Measurements from ENCODE around the gene LEP. TPM values are rescaled to one million over a fixed set of nuclear protein-coding genes. Genes with fewer than 3 reads are reported as not detected.

LEP gene
- total RNA-seq, 1 experiment from 2014 or later, result not detected

- Histone ChIP-seq H3K27ac (ENCODE audit: low read length) (no peak overlapping the region), H4K20me1 (ENCODE audit: insufficient read depth, low read depth, low read length) (no peaks in the 10 kb centered on the region), H3K79me2 (ENCODE audit: low read length) (no peaks in the 10 kb centered on the region), H3K9me2 (replicated peaks; ENCODE audit: insufficient read depth, low read length) (no peaks in the 10 kb centered on the region), H3K36me3 (ENCODE audit: insufficient read depth, low read length) (no peaks in the 10 kb centered on the region), H3K9ac (ENCODE audit: low read length) (no peak overlapping the region), H2AFZ (ENCODE audit: low read length) (no peak overlapping the region), H3K4me1 (ENCODE audit: low read length) (no peaks in the 10 kb centered on the region), H3K4me2 (ENCODE audit: low read depth, low read length, poor library complexity, severe bottlenecking) (no peak overlapping the region), H3K27me3 (ENCODE audit: low read length) (no peaks in the 10 kb centered on the region), H3K9me3 (ENCODE audit: low read length) (no peaks in the 10 kb centered on the region), H3K4me3 (ENCODE audit: low read length) (no peak overlapping the region)
- no peak for DNase-seq
These were observed 39.4 kb upstream of the LEP start for GRCh38 chr7:128201690-128202085.

- Histone ChIP-seq H3K36me3 (ENCODE audit: insufficient read depth, low read length) (no peaks in the 10 kb centered on the region), H3K27ac (ENCODE audit: low read length) (no peak overlapping the region), H3K9ac (ENCODE audit: low read length) (no peak overlapping the region), H3K27me3 (ENCODE audit: low read length) (no peaks in the 10 kb centered on the region), H3K9me3 (ENCODE audit: low read length) (no peaks in the 10 kb centered on the region), H3K4me1 (ENCODE audit: low read length) (no peaks in the 10 kb centered on the region), H3K4me3 (ENCODE audit: low read length) (no peak overlapping the region), H3K4me2 (ENCODE audit: low read depth, low read length, poor library complexity, severe bottlenecking) (no peak overlapping the region), H3K79me2 (ENCODE audit: low read length) (no peaks in the 10 kb centered on the region), H4K20me1 (ENCODE audit: insufficient read depth, low read depth, low read length) (no peaks in the 10 kb centered on the region), H3K9me2 (replicated peaks; ENCODE audit: insufficient read depth, low read length) (no peaks in the 10 kb centered on the region), H2AFZ (ENCODE audit: low read length) (no peak overlapping the region)
- DNase-seq, result no peak
These were observed 38.7 kb upstream of the LEP start for GRCh38 chr7:128202287-128202957.

GRCh38 chr7:128203047-128203491, 38.0 kb upstream of the LEP start:
- no peaks in the 10 kb centered on the region for H3K9me2 ChIP-seq (replicated peaks; ENCODE audit: insufficient read depth, low read length)
- no peak overlapping the region for H3K9ac ChIP-seq (ENCODE audit: low read length)

GRCh38 chr7:128203710-128204214, 37.3 kb upstream of the LEP start:
- no peak overlapping the region for H3K9ac ChIP-seq (ENCODE audit: low read length)
- no peaks in the 10 kb centered on the region for H3K9me2 ChIP-seq (replicated peaks; ENCODE audit: insufficient read depth, low read length)
- no peaks in the 10 kb centered on the region for H3K79me2 ChIP-seq (ENCODE audit: low read length)
- H3K36me3 ChIP-seq (ENCODE audit: insufficient read depth, low read length), result no peaks in the 10 kb centered on the region
- no peak overlapping the region for H3K4me2 ChIP-seq (ENCODE audit: low read depth, low read length, poor library complexity, severe bottlenecking)
- H3K9me3 ChIP-seq (ENCODE audit: low read length), result no peaks in the 10 kb centered on the region
- H2AFZ ChIP-seq (ENCODE audit: low read length), result no peak overlapping the region
- no peak overlapping the region for H3K27ac ChIP-seq (ENCODE audit: low read length)
- no peaks in the 10 kb centered on the region for H3K27me3 ChIP-seq (ENCODE audit: low read length)
- no peak overlapping the region for H3K4me3 ChIP-seq (ENCODE audit: low read length)
- H4K20me1 ChIP-seq (ENCODE audit: insufficient read depth, low read depth, low read length), result no peaks in the 10 kb centered on the region
- DNase-seq, result no peak
- peaks cover 6% of the 10 kb centered on the region for H3K4me1 ChIP-seq (ENCODE audit: low read length)

More at GRCh38 chr7:128203047-128203491, 38.0 kb upstream of the LEP start:
- no peak overlapping the region for H3K27ac ChIP-seq (ENCODE audit: low read length)
- H3K4me2 ChIP-seq (ENCODE audit: low read depth, low read length, poor library complexity, severe bottlenecking), result no peak overlapping the region
- H3K27me3 ChIP-seq (ENCODE audit: low read length), result no peaks in the 10 kb centered on the region
- H3K79me2 ChIP-seq (ENCODE audit: low read length), result no peaks in the 10 kb centered on the region
- no peaks in the 10 kb centered on the region; the same call in 1 of the 2 replicates for H3K4me1 ChIP-seq (ENCODE audit: low read length)
- H3K9me3 ChIP-seq (ENCODE audit: low read length), result no peaks in the 10 kb centered on the region
- no peaks in the 10 kb centered on the region for H4K20me1 ChIP-seq (ENCODE audit: insufficient read depth, low read depth, low read length)
- H3K36me3 ChIP-seq (ENCODE audit: insufficient read depth, low read length), result no peaks in the 10 kb centered on the region
- DNase-seq, result no peak
- H3K4me3 ChIP-seq (ENCODE audit: low read length), result no peak overlapping the region
- H2AFZ ChIP-seq (ENCODE audit: low read length), result no peak overlapping the region

- Histone ChIP-seq H3K4me2 (ENCODE audit: low read depth, low read length, poor library complexity, severe bottlenecking) (no peak overlapping the region), H2AFZ (ENCODE audit: low read length) (no peak overlapping the region), H3K9ac (ENCODE audit: low read length) (no peak overlapping the region), H3K36me3 (ENCODE audit: insufficient read depth, low read length) (no peaks in the 10 kb centered on the region), H3K79me2 (ENCODE audit: low read length) (no peaks in the 10 kb centered on the region), H3K9me3 (ENCODE audit: low read length) (no peaks in the 10 kb centered on the region), H3K4me3 (ENCODE audit: low read length) (no peak overlapping the region), H3K27me3 (ENCODE audit: low read length) (no peaks in the 10 kb centered on the region), H3K27ac (ENCODE audit: low read length) (no peak overlapping the region), H3K4me1 (ENCODE audit: low read length) (peaks cover 13% of the 10 kb centered on the region), H3K9me2 (replicated peaks; ENCODE audit: insufficient read depth, low read length) (no peaks in the 10 kb centered on the region), H4K20me1 (ENCODE audit: insufficient read depth, low read depth, low read length) (no peaks in the 10 kb centered on the region)
- DNase-seq, result no peak
These were observed 36.6 kb upstream of the LEP start for GRCh38 chr7:128204455-128204854.

- Histone ChIP-seq H3K4me3 (ENCODE audit: low read length) (no peak overlapping the region), H3K36me3 (ENCODE audit: insufficient read depth, low read length) (no peaks in the 10 kb centered on the region), H3K79me2 (ENCODE audit: low read length) (no peaks in the 10 kb centered on the region), H3K4me1 (ENCODE audit: low read length) (peaks cover 16% of the 10 kb centered on the region), H3K9ac (ENCODE audit: low read length) (no peak overlapping the region), H3K9me3 (ENCODE audit: low read length) (no peaks in the 10 kb centered on the region), H3K27ac (ENCODE audit: low read length) (no peak overlapping the region), H4K20me1 (ENCODE audit: insufficient read depth, low read depth, low read length) (no peaks in the 10 kb centered on the region), H3K9me2 (replicated peaks; ENCODE audit: insufficient read depth, low read length) (no peaks in the 10 kb centered on the region), H3K4me2 (ENCODE audit: low read depth, low read length, poor library complexity, severe bottlenecking) (no peak overlapping the region), H2AFZ (ENCODE audit: low read length) (no peak overlapping the region), H3K27me3 (ENCODE audit: low read length) (no peaks in the 10 kb centered on the region)
- no peak for DNase-seq
These were observed 36.0 kb upstream of the LEP start for GRCh38 chr7:128205068-128205467.

- Histone ChIP-seq H3K79me2 (ENCODE audit: low read length) (no peaks in the 10 kb centered on the region), H2AFZ (ENCODE audit: low read length) (no peak overlapping the region), H4K20me1 (ENCODE audit: insufficient read depth, low read depth, low read length) (no peaks in the 10 kb centered on the region), H3K36me3 (ENCODE audit: insufficient read depth, low read length) (no peaks in the 10 kb centered on the region), H3K9me3 (ENCODE audit: low read length) (no peaks in the 10 kb centered on the region), H3K9ac (ENCODE audit: low read length) (no peak overlapping the region), H3K4me1 (ENCODE audit: low read length) (peaks cover 16% of the 10 kb centered on the region), H3K27me3 (ENCODE audit: low read length) (no peaks in the 10 kb centered on the region), H3K4me3 (ENCODE audit: low read length) (no peak overlapping the region), H3K4me2 (ENCODE audit: low read depth, low read length, poor library complexity, severe bottlenecking) (no peak overlapping the region), H3K9me2 (replicated peaks; ENCODE audit: insufficient read depth, low read length) (no peaks in the 10 kb centered on the region), H3K27ac (ENCODE audit: low read length) (no peak overlapping the region)
- DNase-seq, result no peak
These were observed 34.9 kb upstream of the LEP start for GRCh38 chr7:128206017-128206746.

- Histone ChIP-seq H3K27me3 (ENCODE audit: low read length) (no peaks in the 10 kb centered on the region), H3K27ac (ENCODE audit: low read length) (no peak overlapping the region), H3K4me1 (ENCODE audit: low read length) (peaks cover 18% of the 10 kb centered on the region), H3K9me2 (replicated peaks; ENCODE audit: insufficient read depth, low read length) (no peaks in the 10 kb centered on the region), H3K79me2 (ENCODE audit: low read length) (no peaks in the 10 kb centered on the region), H3K36me3 (ENCODE audit: insufficient read depth, low read length) (no peaks in the 10 kb centered on the region), H2AFZ (ENCODE audit: low read length) (no peak overlapping the region), H3K4me3 (ENCODE audit: low read length) (no peak overlapping the region), H3K9ac (ENCODE audit: low read length) (no peak overlapping the region), H3K4me2 (ENCODE audit: low read depth, low read length, poor library complexity, severe bottlenecking) (no peak overlapping the region), H3K9me3 (ENCODE audit: low read length) (no peaks in the 10 kb centered on the region), H4K20me1 (ENCODE audit: insufficient read depth, low read depth, low read length) (no peaks in the 10 kb centered on the region)
- DNase-seq, result no peak
These were observed 34.2 kb upstream of the LEP start for GRCh38 chr7:128206747-128207500.
